GM12878 (cell line): ENCODE data around the gene CCDC47. TPM values are rescaled to one million over a fixed set of nuclear protein-coding genes. Genes with fewer than 3 reads are reported as not detected.

Source experiments
- ATAC-seq: fragments of 200-7000 bp; cut with Tn5 transposase; 3 replicates; pipeline ENCODE4 v1.9.1; 2020; ENCODE audit warnings: mild to moderate bottlenecking, moderate library complexity
- BruUV-seq: library from RNA; stranded (reverse); fragments of 400-500 nt; replicated peaks from 2 replicates; lab custom pipeline; 2021; lab: Mats Ljungman, UMichigan
- CTCF ChIA-PET: fragments of 300-600 bp; sonication (Branson Sonifier 250); formaldehyde crosslinking; extraction: SDS; loops from one replicate; lab custom pipeline; 2021; ENCODE audit warnings: inconsistent platforms; lab: Yijun Ruan, JAX
- POLR2A ChIA-PET: fragments of 350-600 bp; formaldehyde crosslinking; extraction: SDS; loops from one replicate; lab custom pipeline; 2021; ENCODE audit warnings: inconsistent platforms; lab: Charles Lee
- RAD21 ChIA-PET: fragments of 300-600 bp; sonication (Branson Sonifier 250); formaldehyde crosslinking; loops from one replicate; lab custom pipeline; 2023; ENCODE audit warnings: antibody characterized with exemption; ENCODE audit not compliant: unreplicated experiment; lab: Charles Lee
- SMC1A ChIA-PET: fragments of 300-600 bp; sonication (Branson Sonifier 250); formaldehyde crosslinking; loops from one replicate; lab custom pipeline; 2023; ENCODE audit not compliant: unreplicated experiment, uncharacterized antibody; lab: Charles Lee
- DNase-seq: peaks from one replicate; pipeline ENCODE4 v3.0.0-alpha.2; 2011; ENCODE audit warnings: low read depth, low spot score
- FAIRE-seq: peaks from 3 replicates; lab custom pipeline; 2011; peaks lifted over from hg19 to GRCh38; lab: Jason Lieb, UNC
- H2AFZ ChIP-seq: 2 replicates; pipeline ENCODE4 v1.6.0; 2011; ENCODE audit warnings: low read depth, low read length, control low read depth; ENCODE audit not compliant: control insufficient read depth
- H3K27ac ChIP-seq: 2 replicates; pipeline ENCODE4 v1.5.1; 2011; ENCODE audit warnings: control low read depth; ENCODE audit not compliant: control insufficient read depth, insufficient read depth
- H3K27me3 ChIP-seq, 2 experiments: replicated peaks in 1 of 2; 2 replicates each; pipeline versions ENCODE4 v1.6.0 to v1.6.1; 2011; ENCODE audit warnings: low read length in 1 of 2; ENCODE audit not compliant: control insufficient read depth in 2 of 2, insufficient read depth in 2 of 2
- H3K36me3 ChIP-seq, 2 experiments: 2 replicates each; pipeline ENCODE4 v1.5.1; 2011; ENCODE audit warnings: low read length in 1 of 2; ENCODE audit not compliant: control insufficient read depth in 2 of 2, insufficient read depth in 2 of 2
- H3K4me1 ChIP-seq: 2 replicates; pipeline ENCODE4 v1.6.1; 2011; ENCODE audit warnings: mild to moderate bottlenecking, low read length, moderate library complexity, mixed read lengths; ENCODE audit not compliant: control insufficient read depth, insufficient read depth
- H3K4me2 ChIP-seq: 2 replicates; pipeline ENCODE4 v1.6.0; 2011; ENCODE audit warnings: control low read depth; ENCODE audit not compliant: control insufficient read depth, insufficient read depth
- H3K4me3 ChIP-seq: fragments of 200-600 bp; sonication (generic); 2 replicates; pipeline ENCODE4 v1.5.1; 2016
- H3K79me2 ChIP-seq: 2 replicates; pipeline ENCODE4 v1.6.0; 2011; ENCODE audit warnings: low read length; ENCODE audit not compliant: control insufficient read depth, insufficient read depth
- H3K9ac ChIP-seq: 2 replicates; pipeline ENCODE4 v1.8.0; 2011; ENCODE audit warnings: low read length, control low read depth, mixed read lengths; ENCODE audit not compliant: control insufficient read depth, insufficient read depth
- H3K9me3 ChIP-seq: replicated peaks from 3 replicates; pipeline ENCODE4 v1.5.1; 2011; ENCODE audit warnings: mild to moderate bottlenecking, low read length; ENCODE audit not compliant: control insufficient read depth, insufficient read depth
- H4K20me1 ChIP-seq: 2 replicates; pipeline ENCODE4 v1.6.0; 2011; ENCODE audit not compliant: control insufficient read depth, insufficient read depth
- DPF2 ChIP-seq: fragments of 450-650 bp; IDR thresholded peaks from 2 replicates; pipeline ENCODE4 v1.6.1; 2017; ENCODE audit warnings: mild to moderate bottlenecking
- EGR1 ChIP-seq, 2 experiments: IDR thresholded peaks; 1 replicate in 1 of 2; 2 replicates in 1 of 2; pipeline ENCODE4 v1.6.1; 2011 to 2012; ENCODE audit warnings: low read depth in 2 of 2, low read length in 2 of 2, borderline replicate concordance in 1 of 2, mild to moderate bottlenecking in 1 of 2, moderate library complexity in 1 of 2
- FOS ChIP-seq: IDR thresholded peaks from 3 replicates; pipeline ENCODE4 v1.6.1; 2011; ENCODE audit warnings: borderline replicate concordance; ENCODE audit not compliant: insufficient read length; ENCODE audit errors: extremely low read depth
- HDAC6 ChIP-seq: fragments of 200-600 bp; sonication (generic); IDR thresholded peaks from one replicate; pipeline ENCODE4 v1.8.0; 2017; ENCODE audit warnings: antibody characterized with exemption; ENCODE audit not compliant: unreplicated experiment
- MEF2B ChIP-seq: fragments of 450-650 bp; IDR thresholded peaks from 2 replicates; pipeline ENCODE4 v1.6.1; 2018; ENCODE audit warnings: mild to moderate bottlenecking, moderate library complexity; ENCODE audit not compliant: partially characterized antibody, poor library complexity, severe bottlenecking
- NBN ChIP-seq: fragments of 450-650 bp; IDR thresholded peaks from 2 replicates; pipeline ENCODE4 v1.6.1; 2016
- POLR2AphosphoS5 ChIP-seq: IDR thresholded peaks from 2 replicates; pipeline ENCODE4 v1.6.1; 2011; ENCODE audit warnings: mild to moderate bottlenecking, low read length, inconsistent platforms
- RB1 ChIP-seq: fragments of 450-650 bp; formaldehyde crosslinking; IDR thresholded peaks from 2 replicates; pipeline ENCODE4 v1.6.1; 2017; ENCODE audit warnings: mild to moderate bottlenecking, borderline replicate concordance
- SIX5 ChIP-seq: IDR thresholded peaks from 2 replicates; pipeline ENCODE4 v1.6.1; 2011; ENCODE audit warnings: mild to moderate bottlenecking, low read depth, low read length, moderate library complexity; ENCODE audit not compliant: severe bottlenecking
- SREBF1 ChIP-seq: IDR thresholded peaks from 2 replicates; pipeline ENCODE4 v1.6.1; 2012; ENCODE audit warnings: mild to moderate bottlenecking, low read length
- TCF3 ChIP-seq: IDR thresholded peaks from 2 replicates; pipeline ENCODE4 v1.6.1; 2012; ENCODE audit warnings: low read depth, mild to moderate bottlenecking, low read length, borderline replicate concordance; ENCODE audit not compliant: insufficient read depth
- WGBS: methylation state at CpG from one replicate; pipeline ENCODE4 v1.1.6; 2016; ENCODE audit warnings: low lambda C conversion rate; ENCODE audit not compliant: insufficient replicate concordance, insufficient coverage; ENCODE audit errors: missing lambda C conversion rate; 5-methylcytosine and 5-hydroxymethylcytosine counted together
- in situ Hi-C: fragments of 300-500 bp; cut with MboI; formaldehyde crosslinking; loops from 9 replicates; pipeline ENCODE4 v1.14.3; 2018; ENCODE audit warnings: mixed read lengths
- intact Hi-C: fragments of 100-400 bp; cut with micrococcal nuclease; formaldehyde crosslinking; loops from one replicate; pipeline ENCODE4 v1.14.2; 2022; ENCODE audit not compliant: unreplicated experiment
- polyA plus RNA-seq, 11 experiments: library from polyadenylated mRNA; depleted of rRNA in 4 of 11; unstranded in 6 of 11; stranded (reverse) in 5 of 11; fragments of >200 nt; fragmentation: Nextera tagmentation in 4 of 11; fragmentation: Illumina TruSeq in 1 of 11; extraction: Ambion mirVana in 4 of 11; extraction: Trizol in 1 of 11; gene quantifications; 1 replicate in 1 of 11; 2 replicates in 10 of 11; pipeline versions ENCODE4 v1.2.1 to v1.2.3, GENCODE V29; 2011 to 2016; ENCODE audit warnings: inconsistent platforms in 2 of 11, missing spikeins in 2 of 11, low read depth in 1 of 11
- total RNA-seq, 4 experiments: library from RNA; depleted of rRNA in 3 of 4; stranded (reverse); fragments of >200 nt in 3 of 4; fragmentation: Illumina TruSeq in 1 of 4; extraction: Trizol in 1 of 4; gene quantifications; 2 replicates each; pipeline versions ENCODE4 v1.2.1 to v1.2.3, GENCODE V29; 2013 to 2021

Gene CCDC47
- total and polyA plus RNA-seq, 10 of the 15 experiments (the other 5 are each of a cell fraction or from before 2014, with no cell fraction given) = 13.6 to 81.4 (median 58.9) TPM

DNA sequence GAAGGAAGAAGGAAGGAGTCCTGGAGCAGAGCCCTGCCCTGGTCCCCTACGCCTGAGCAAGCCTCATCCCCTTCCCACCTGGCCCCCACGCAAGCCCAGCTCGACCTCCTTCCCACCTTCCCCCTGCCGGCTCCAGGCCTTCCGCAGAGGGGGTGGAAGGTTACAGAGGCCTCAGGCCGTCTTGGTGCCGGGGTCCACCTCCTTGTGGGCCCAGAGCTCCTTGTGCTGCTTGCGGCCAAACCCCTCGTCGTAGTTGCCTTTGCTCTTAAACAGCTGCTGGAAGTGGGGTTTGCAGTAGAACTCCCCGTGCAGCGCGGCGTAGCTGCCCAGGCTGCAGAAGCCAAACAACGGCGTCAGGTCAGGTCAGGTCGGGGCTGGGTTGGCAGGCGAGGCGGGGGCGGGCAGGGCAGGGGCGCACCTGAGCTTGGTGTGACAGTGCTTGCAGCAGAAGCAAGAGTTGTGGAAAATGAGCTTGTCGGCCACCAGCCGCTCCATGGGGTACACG, 75.0 kb downstream of the CCDC47 start:
- Histone ChIP-seq H3K4me2 (peak overlapping the region; percentile 84), H3K36me3 (peaks cover 12 to 14% of the 10 kb centered on the region in 2 experiments; a peak in 3 of 4 replicates), H2AFZ (no peak overlapping the region), H3K4me3 (peak overlapping the region; percentile 88), H3K79me2 (peaks cover 62% of the 10 kb centered on the region), H4K20me1 (no peaks in the 10 kb centered on the region), H3K27ac (peak overlapping the region; percentile 94), H3K9me3 (no peaks in the 10 kb centered on the region), H3K27me3 (no peaks in the 10 kb centered on the region), H3K9ac (peak overlapping the region; percentile 86), H3K4me1 (peaks cover 40% of the 10 kb centered on the region)
- ChIA-PET CTCF (interaction anchor here (0.5 to 2.9 kb wide), 27 partner anchors 8 to 168 kb away, joined by 3 to 11 read pairs (median 4); partner anchors contain the start of gene CCDC47), POLR2A (interaction anchor here (0.8 to 2.7 kb wide), 11 partner anchors 10 to 148 kb away, joined by 3 to 23 read pairs (median 4); partner anchors contain the start of genes CCDC47, DCAF7, DDX42 and MAP3K3), RAD21 (interaction anchor here (0.8 to 3.2 kb wide), 16 partner anchors 10 to 273 kb away, joined by 3 to 24 read pairs (median 4); partner anchors contain the start of genes CCDC47, DDX42, MAP3K3 and STRADA), SMC1A (interaction anchor here (0.7 to 2.5 kb wide), 13 partner anchors 12 to 273 kb away, joined by 3 to 11 read pairs (median 3); partner anchors contain the start of genes CCDC47, DDX42, FTSJ3 and MAP3K3)
- ATAC-seq (peak; percentile 0; the same call in 1 of the 3 replicates), FAIRE-seq (no peak), DNase-seq (no peak)
- in situ Hi-C loops = no loop called here
- no peak for TF ChIP-seq TCF3
- TF ChIP-seq NBN = no peak
- TF ChIP-seq FOS = no peak
- TF ChIP-seq HDAC6 = no peak
- no peak for TF ChIP-seq SIX5
- TF ChIP-seq RB1 = no peak
- TF ChIP-seq SREBF1 = no peak
- no peak for TF ChIP-seq MEF2B
- TF ChIP-seq DPF2 = no peak
- peak in 1 of 2 experiments; percentile 26; a peak in 1 of 3 replicates for TF ChIP-seq EGR1 (IDR thresholded peaks at IDR 0.05; ENCODE audit: borderline replicate concordance in 1 of 2, low read depth in 2 of 2, low read length in 2 of 2)
- peak; percentile 24; the same call in 1 of the 2 replicates for TF ChIP-seq POLR2AphosphoS5
- no TSS peak for BruUV-seq
- intact Hi-C loops = loop anchor here (2.0 to 10.0 kb wide), 4 partner anchors 128 to 274 kb away; partner anchors contain the start of genes DCAF7, FTSJ3, PSMC5 and SMARCD2
- under 1% methylated on average over 24 of the region's 24 CpGs for WGBS
